ENCODE measurements around the gene CLASRP.
A peak's percentile ranks its signal among the peaks of the same experiment; 100 is the strongest.

The CLASRP gene

GRCh38 chr19:45087531-45087930 lies 48.7 kb downstream of the CLASRP start:
- DNase-seq: peak; percentile 44

GRCh38 chr19:45090034-45090433 lies 51.2 kb downstream of the CLASRP start:
- no peak for DNase-seq

GRCh38 chr19:45090606-45091005 lies 51.8 kb downstream of the CLASRP start:
- DNase-seq: no peak

GRCh38 chr19:45091031-45091923 lies 52.4 kb downstream of the CLASRP start:
- peak; percentile 90 for DNase-seq

- peak; percentile 90 for DNase-seq
Observed at GRCh38 chr19:45092747-45093678, 54.2 kb downstream of the CLASRP start, which contains the start of gene PPP1R37. TSS of gene PPP1R37 (plus strand) at chr19:45093179. CDS start at chr19:45093326, 147 bp downstream.

GRCh38 chr19:45094137-45094536 lies 55.3 kb downstream of the CLASRP start:
- no peak for DNase-seq

- no peak for DNase-seq
Observed at GRCh38 chr19:45094707-45095106, 55.9 kb downstream of the CLASRP start.

GRCh38 chr19:45095496-45096413 lies 56.9 kb downstream of the CLASRP start:
- no peak for DNase-seq

- DNase-seq: no peak
Observed at GRCh38 chr19:45096700-45097099, 57.9 kb downstream of the CLASRP start.

- no peak for DNase-seq
Observed at GRCh38 chr19:45097450-45097775, 58.6 kb downstream of the CLASRP start.

- no peak for DNase-seq
Observed at GRCh38 chr19:45097776-45098520, 59.1 kb downstream of the CLASRP start.

- no peak for DNase-seq
Observed at GRCh38 chr19:45098521-45099466, 59.9 kb downstream of the CLASRP start.

GRCh38 chr19:45099467-45100191 lies 60.8 kb downstream of the CLASRP start:
- no peak for DNase-seq

GRCh38 chr19:45100201-45100600 lies 61.4 kb downstream of the CLASRP start:
- DNase-seq: no peak

GRCh38 chr19:45100846-45101252 lies 62.0 kb downstream of the CLASRP start:
- DNase-seq: no peak

- DNase-seq: no peak
Observed at GRCh38 chr19:45101806-45102205, 63.0 kb downstream of the CLASRP start.

- no peak for DNase-seq
Observed at GRCh38 chr19:45102481-45102880, 63.6 kb downstream of the CLASRP start.

GRCh38 chr19:45103156-45103507 lies 64.3 kb downstream of the CLASRP start:
- peak; percentile 22 for DNase-seq

- DNase-seq: no peak
Observed at GRCh38 chr19:45103508-45104319, 64.9 kb downstream of the CLASRP start.
